ENCODE results near the gene SYNE4. TPM values are rescaled to one million over a fixed set of nuclear protein-coding genes. Genes with fewer than 3 reads are reported as not detected.

SYNE4 gene
- total RNA-seq, 1 donor from 2014 or later, result 8.7 TPM

- no peaks in the 10 kb centered on the region for H3K27me3 Mint-ChIP-seq
- TF ChIP-seq, protein P1, sequence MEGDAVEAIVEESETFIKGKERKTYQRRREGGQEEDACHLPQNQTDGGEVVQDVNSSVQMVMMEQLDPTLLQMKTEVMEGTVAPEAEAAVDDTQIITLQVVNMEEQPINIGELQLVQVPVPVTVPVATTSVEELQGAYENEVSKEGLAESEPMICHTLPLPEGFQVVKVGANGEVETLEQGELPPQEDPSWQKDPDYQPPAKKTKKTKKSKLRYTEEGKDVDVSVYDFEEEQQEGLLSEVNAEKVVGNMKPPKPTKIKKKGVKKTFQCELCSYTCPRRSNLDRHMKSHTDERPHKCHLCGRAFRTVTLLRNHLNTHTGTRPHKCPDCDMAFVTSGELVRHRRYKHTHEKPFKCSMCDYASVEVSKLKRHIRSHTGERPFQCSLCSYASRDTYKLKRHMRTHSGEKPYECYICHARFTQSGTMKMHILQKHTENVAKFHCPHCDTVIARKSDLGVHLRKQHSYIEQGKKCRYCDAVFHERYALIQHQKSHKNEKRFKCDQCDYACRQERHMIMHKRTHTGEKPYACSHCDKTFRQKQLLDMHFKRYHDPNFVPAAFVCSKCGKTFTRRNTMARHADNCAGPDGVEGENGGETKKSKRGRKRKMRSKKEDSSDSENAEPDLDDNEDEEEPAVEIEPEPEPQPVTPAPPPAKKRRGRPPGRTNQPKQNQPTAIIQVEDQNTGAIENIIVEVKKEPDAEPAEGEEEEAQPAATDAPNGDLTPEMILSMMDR (conservative IDR thresholded peaks at IDR 0.05), result no peak
- H3K4me3 Mint-ChIP-seq, result no peak overlapping the region
- no peak for DNase-seq (ENCODE audit: extremely low spot score, unreplicated experiment)
- H3K36me3 Mint-ChIP-seq, result peaks cover 4% of the 10 kb centered on the region
- H3K9me3 Mint-ChIP-seq, result no peaks in the 10 kb centered on the region
- no peak overlapping the region for H3K27ac Mint-ChIP-seq
- H3K4me1 Mint-ChIP-seq (ENCODE audit: unreplicated experiment), result peaks cover 17% of the 10 kb centered on the region
Observed at GRCh38 chr19:36006955-36007354, 1.7 kb downstream of the SYNE4 start.

- Mint-ChIP-seq H3K27me3 (no peaks in the 10 kb centered on the region), H3K27ac (no peak overlapping the region), H3K4me1 (ENCODE audit: unreplicated experiment) (peaks cover 4% of the 10 kb centered on the region), H3K4me3 (no peak overlapping the region), H3K36me3 (peaks cover 4% of the 10 kb centered on the region), H3K9me3 (no peaks in the 10 kb centered on the region)
- TF ChIP-seq, protein P1 (conservative IDR thresholded peaks at IDR 0.05), result no peak
- no peak for DNase-seq (ENCODE audit: extremely low spot score, unreplicated experiment)
Observed at GRCh38 chr19:36003284-36003683, 5.3 kb downstream of the SYNE4 start.

GRCh38 chr19:36001605-36002004 lies 7.0 kb downstream of the SYNE4 start:
- Mint-ChIP-seq H3K27ac (no peak overlapping the region), H3K9me3 (no peaks in the 10 kb centered on the region), H3K4me1 (ENCODE audit: unreplicated experiment) (peaks cover 13% of the 10 kb centered on the region), H3K36me3 (peaks cover 11% of the 10 kb centered on the region), H3K4me3 (no peak overlapping the region), H3K27me3 (no peaks in the 10 kb centered on the region)
- no peak for DNase-seq (ENCODE audit: extremely low spot score, unreplicated experiment)
- TF ChIP-seq, protein P1 (conservative IDR thresholded peaks at IDR 0.05), result no peak

DNA sequence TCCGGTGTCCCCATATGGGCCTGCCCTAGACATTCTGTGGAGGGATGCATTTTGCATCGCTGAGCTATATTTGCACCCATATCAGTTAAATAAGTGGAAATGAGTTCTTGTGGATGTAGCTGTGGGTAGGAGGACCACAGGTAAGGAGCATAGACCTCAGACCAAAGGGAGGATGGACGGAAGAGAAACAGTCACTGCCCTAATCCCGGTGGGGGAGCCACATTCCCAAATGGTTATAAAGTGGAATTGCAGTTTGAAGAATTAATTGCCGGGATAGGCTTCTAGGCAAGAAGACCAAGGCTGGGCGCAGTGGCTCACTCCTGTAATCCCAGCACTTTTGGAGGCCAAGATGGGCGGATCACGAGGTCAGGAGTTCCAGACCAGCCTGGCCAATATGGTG lies 11.8 kb downstream of the SYNE4 start:
- peaks cover 1% of the 10 kb centered on the region for H3K27me3 Mint-ChIP-seq
- H3K9me3 Mint-ChIP-seq, result no peaks in the 10 kb centered on the region
- TF ChIP-seq, protein P1 (conservative IDR thresholded peaks at IDR 0.05), result no peak
- no peak overlapping the region for H3K27ac Mint-ChIP-seq
- H3K4me3 Mint-ChIP-seq, result peak overlapping the region; percentile 90
- H3K36me3 Mint-ChIP-seq, result peaks cover 8% of the 10 kb centered on the region
- no peak for DNase-seq (ENCODE audit: extremely low spot score, unreplicated experiment)
- peaks cover 22% of the 10 kb centered on the region for H3K4me1 Mint-ChIP-seq (ENCODE audit: unreplicated experiment)

DNA sequence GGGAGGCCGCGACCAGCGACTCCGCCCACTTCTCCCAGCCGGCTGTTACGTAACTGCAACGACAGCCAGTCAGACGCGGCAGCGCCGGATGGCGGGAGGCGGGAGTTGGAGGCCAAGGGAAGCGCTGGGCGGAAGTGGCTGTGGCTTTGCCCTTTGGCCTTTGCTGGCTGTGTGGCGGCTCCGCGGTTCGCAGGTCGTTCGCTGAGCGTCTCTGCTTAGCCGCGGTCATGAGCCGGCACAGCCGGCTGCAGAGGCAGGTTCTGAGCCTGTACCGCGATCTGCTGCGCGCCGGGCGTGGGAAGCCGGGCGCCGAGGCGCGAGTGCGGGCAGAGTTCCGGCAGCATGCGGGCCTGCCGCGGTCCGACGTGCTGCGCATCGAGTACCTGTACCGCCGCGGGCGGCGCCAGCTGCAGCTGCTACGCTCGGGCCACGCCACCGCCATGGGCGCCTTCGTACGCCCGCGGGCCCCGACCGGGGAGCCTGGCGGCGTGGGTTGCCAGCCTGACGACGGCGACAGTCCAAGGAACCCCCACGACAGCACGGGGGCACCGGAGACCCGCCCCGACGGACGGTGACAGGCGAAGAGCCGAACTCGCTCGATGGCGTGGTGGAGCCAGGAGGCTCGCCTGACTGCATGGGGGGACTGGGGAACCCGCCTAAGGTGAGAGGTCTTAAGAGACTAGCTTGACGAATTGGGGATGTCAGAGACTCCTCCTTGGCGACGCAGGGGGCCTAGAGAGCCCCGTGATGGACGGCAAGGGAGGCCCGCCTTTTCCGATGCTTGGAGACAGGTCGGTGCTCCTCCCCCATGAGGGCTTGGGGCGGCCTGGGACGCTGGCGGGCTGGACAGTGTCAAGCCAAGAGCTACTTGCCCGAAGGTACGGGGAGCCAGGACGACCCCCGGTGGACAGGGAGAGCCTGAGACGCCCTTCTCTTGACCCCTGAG lies 13.3 kb downstream of the SYNE4 start, which contains the start of gene SDHAF1:
SDHAF1 (plus strand) TSS at position 141 of the 946 bp plus-strand sequence; CDS start at position 228, 87 bp downstream.
- peak within 1 kb of the TSS; percentile 93 for H3K4me3 Mint-ChIP-seq
- peaks cover 8% of the 10 kb centered on the region for H3K36me3 Mint-ChIP-seq
- no peaks in the 10 kb centered on the region for H3K9me3 Mint-ChIP-seq
- H3K27me3 Mint-ChIP-seq, result peaks cover 2% of the 10 kb centered on the region
- peak within 1 kb of the TSS; percentile 92 for H3K27ac Mint-ChIP-seq
- TF ChIP-seq, protein P1 (conservative IDR thresholded peaks at IDR 0.05), result no peak
- peak; percentile 92 for DNase-seq (ENCODE audit: extremely low spot score, unreplicated experiment)
- H3K4me1 Mint-ChIP-seq (ENCODE audit: unreplicated experiment), result peaks cover 22% of the 10 kb centered on the region
